ENCODE data around the gene CPA1.

DNA sequence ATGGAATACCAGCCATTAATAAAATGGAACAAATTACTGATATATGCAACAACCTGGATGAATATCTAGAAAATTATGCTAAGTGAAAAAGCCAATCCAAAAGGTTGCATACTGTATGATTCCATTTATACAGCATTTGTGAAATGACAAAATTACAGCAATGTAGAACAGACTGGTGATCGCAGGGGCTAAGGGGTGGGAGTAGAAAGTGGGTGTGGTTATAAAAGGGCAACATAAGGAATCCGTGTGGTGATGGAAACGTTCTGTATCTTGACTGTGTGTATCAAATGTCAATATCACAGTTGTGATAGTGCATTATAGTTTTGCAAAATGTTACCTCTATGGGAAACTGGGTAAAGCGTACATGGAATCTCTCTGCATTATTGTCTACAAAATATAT is 45.5 kb downstream of the CPA1 start:
- TF ChIP-seq EZH2 (IDR thresholded peaks at IDR 0.05): no peak
- TF ChIP-seq POLR2AphosphoS5 (IDR thresholded peaks at IDR 0.05; ENCODE audit: borderline replicate concordance, low read depth, low read length): no peak
- no peak for TF ChIP-seq FOXP2 (optimal IDR thresholded peaks at IDR 0.05; ENCODE audit: control extremely low read depth, extremely low read length, insufficient read depth)

Measured in SK-N-MC (cell line).